Endothelial cell of umbilical vein (primary cell): ENCODE data around the gene BRICD5. TPM values are rescaled to one million over a fixed set of nuclear protein-coding genes. Genes with fewer than 3 reads are reported as not detected.

ENCODE experiments used
- BruUV-seq: library from RNA; stranded (reverse); fragments of 400-500 nt; replicated peaks from 2 replicates; lab custom pipeline; 2021; lab: Mats Ljungman, UMichigan
- CTCF ChIA-PET: fragments of 300-600, 350-600 bp; sonication (Branson Sonifier 250); formaldehyde crosslinking; loops from one replicate; lab custom pipeline; 2021; ENCODE audit warnings: antibody characterized with exemption, inconsistent platforms; lab: Charles Lee
- POLR2A ChIA-PET: fragments of 300-600, 350-600 bp; sonication (Branson Sonifier 250); formaldehyde crosslinking; loops from one replicate; lab custom pipeline; 2021; ENCODE audit warnings: antibody characterized with exemption, inconsistent platforms; lab: Charles Lee
- DNase-seq: peaks from one replicate; pipeline ENCODE4 v3.0.0-alpha.2; 2011; ENCODE audit warnings: low read depth, low spot score
- FAIRE-seq: peaks from 2 replicates; lab custom pipeline; 2011; peaks lifted over from hg19 to GRCh38; lab: Jason Lieb, UNC
- H2AFZ ChIP-seq: 2 replicates; pipeline ENCODE4 v1.6.0; 2012; ENCODE audit warnings: low read depth, low read length, control low read depth, inconsistent platforms
- H3K27ac ChIP-seq: 2 replicates; pipeline ENCODE4 v1.5.1; 2011; ENCODE audit warnings: low read depth, mild to moderate bottlenecking, control low read depth, low read length, moderate library complexity; ENCODE audit not compliant: insufficient read depth
- H3K27me3 ChIP-seq, 2 experiments: 2 replicates each; pipeline versions ENCODE4 v1.6.0 to v1.6.1; 2011; ENCODE audit warnings: low read length in 2 of 2, mixed read lengths in 1 of 2; ENCODE audit not compliant: control insufficient read depth in 2 of 2, insufficient read depth in 2 of 2
- H3K36me3 ChIP-seq, 2 experiments: 2 replicates in 1 of 2; 3 replicates in 1 of 2; pipeline ENCODE4 v1.5.1; 2011; ENCODE audit warnings: low read length in 2 of 2, mild to moderate bottlenecking in 1 of 2, moderate library complexity in 1 of 2; ENCODE audit not compliant: control insufficient read depth in 2 of 2, insufficient read depth in 2 of 2; ENCODE audit errors: extremely low read depth in 1 of 2
- H3K4me1 ChIP-seq: 3 replicates; pipeline ENCODE4 v1.5.1; 2011; ENCODE audit warnings: mild to moderate bottlenecking, low read length; ENCODE audit not compliant: control insufficient read depth, insufficient read depth; ENCODE audit errors: extremely low read depth
- H3K4me2 ChIP-seq: 2 replicates; pipeline ENCODE4 v1.6.1; 2011; ENCODE audit warnings: low read length, control low read depth, mixed read lengths; ENCODE audit not compliant: insufficient read depth
- H3K4me3 ChIP-seq, 3 experiments: fragments of 200-600 bp in 1 of 3; sonication (generic), shearing (Covaris generic) in 1 of 3; replicated peaks in 1 of 3; 2 replicates each; pipeline ENCODE4 v1.5.1; 2011 to 2016; ENCODE audit warnings: control low read depth in 3 of 3, low read length in 3 of 3, mild to moderate bottlenecking in 2 of 3, inconsistent platforms in 1 of 3, low read depth in 1 of 3, moderate library complexity in 1 of 3; ENCODE audit not compliant: insufficient read depth in 1 of 3
- H3K79me2 ChIP-seq: 2 replicates; pipeline ENCODE4 v1.6.0; 2012; ENCODE audit warnings: low read length, inconsistent platforms; ENCODE audit not compliant: control insufficient read depth, insufficient read depth
- H3K9ac ChIP-seq: replicated peaks from 2 replicates; pipeline ENCODE3; 2011; ENCODE audit warnings: low read length, control low read depth; ENCODE audit not compliant: insufficient read depth; ENCODE audit errors: extremely low read depth
- H3K9me1 ChIP-seq: replicated peaks from 3 replicates; pipeline ENCODE4 v1.6.0; 2011; ENCODE audit warnings: mild to moderate bottlenecking, low read length; ENCODE audit not compliant: control insufficient read depth, insufficient read depth; ENCODE audit errors: extremely low read depth
- H3K9me3 ChIP-seq: replicated peaks from 2 replicates; pipeline ENCODE4 v1.5.1; 2012; ENCODE audit warnings: low read length, inconsistent platforms; ENCODE audit not compliant: control insufficient read depth, insufficient read depth
- H4K20me1 ChIP-seq: replicated peaks from 2 replicates; pipeline ENCODE3; 2011; ENCODE audit warnings: mild to moderate bottlenecking, low read length; ENCODE audit not compliant: control insufficient read depth, insufficient read depth; ENCODE audit errors: extremely low read depth
- EZH2 ChIP-seq: IDR thresholded peaks from 2 replicates; pipeline ENCODE4 v1.6.1; 2012; ENCODE audit warnings: borderline replicate concordance, low read depth, mild to moderate bottlenecking, moderate library complexity, low read length, inconsistent platforms; ENCODE audit not compliant: severe bottlenecking
- FOS ChIP-seq: IDR thresholded peaks from 2 replicates; pipeline ENCODE4 v1.6.1; 2011; ENCODE audit warnings: mild to moderate bottlenecking, low read length, moderate library complexity, borderline replicate concordance; ENCODE audit not compliant: insufficient read depth
- GATA2 ChIP-seq: IDR thresholded peaks from 2 replicates; pipeline ENCODE4 v1.7.0; 2011; ENCODE audit warnings: low read depth, mild to moderate bottlenecking, moderate library complexity, mixed read lengths, low read length; ENCODE audit not compliant: insufficient read length, insufficient read depth
- JUN ChIP-seq: IDR thresholded peaks from 2 replicates; pipeline ENCODE4 v1.6.1; 2011; ENCODE audit warnings: borderline replicate concordance, low read depth; ENCODE audit not compliant: insufficient read length, insufficient read depth
- MYC ChIP-seq: IDR thresholded peaks from one replicate; pipeline ENCODE4 v1.6.1; 2011; ENCODE audit warnings: mild to moderate bottlenecking, low read depth, low read length
- POLR2A ChIP-seq: IDR thresholded peaks from 2 replicates; pipeline ENCODE4 v1.6.1; 2012; ENCODE audit warnings: low read depth, mild to moderate bottlenecking, control low read depth, low read length
- POLR2AphosphoS5 ChIP-seq: IDR thresholded peaks from 2 replicates; pipeline ENCODE4 v1.6.1; 2012; ENCODE audit warnings: low read depth, mild to moderate bottlenecking, control low read depth, low read length, moderate library complexity; ENCODE audit not compliant: insufficient read depth
- dilution Hi-C: fragments of 300-500 bp; cut with MboI; formaldehyde crosslinking; loops from one replicate; pipeline ENCODE4 v1.15.0; 2019; ENCODE audit warnings: low sequenced_read_pairs; ENCODE audit not compliant: extremely low pct_ligation_motif_present
- intact Hi-C: fragments of 100-400 bp; cut with micrococcal nuclease; formaldehyde crosslinking; loops from one replicate; pipeline ENCODE4 v1.10.0; 2022
- polyA plus RNA-seq, 4 experiments: library from polyadenylated mRNA; depleted of rRNA in 3 of 4; stranded (reverse) in 3 of 4; unstranded in 1 of 4; fragments of >200 nt; gene quantifications; 2 replicates each; pipeline versions ENCODE4 v1.2.1 to v1.2.3, GENCODE V29; 2011 to 2012; ENCODE audit warnings: missing spikeins in 1 of 4
- total RNA-seq: library from RNA; stranded (reverse); gene quantifications from 2 replicates; pipeline ENCODE4 v1.2.3, GENCODE V29; 2021
- TF ChIP-seq, protein P1 (sequence below): IDR thresholded peaks from 2 replicates; pipeline ENCODE4 v1.6.1; 2011; ENCODE audit not compliant: insufficient read depth, insufficient read length
- TF ChIP-seq, protein P2 (sequence below), 2 donors: IDR thresholded peaks; 1 replicate in 1 of 2; 2 replicates in 1 of 2; pipeline ENCODE4 v1.5.1; 2011; ENCODE audit warnings: low read length in 2 of 2, mild to moderate bottlenecking in 2 of 2, moderate library complexity in 2 of 2, control low read depth in 1 of 2, inconsistent platforms in 1 of 2, low read depth in 1 of 2; ENCODE audit not compliant: insufficient read depth in 1 of 2; ENCODE audit errors: extremely low read depth in 1 of 2

BRICD5 gene
- total and polyA plus RNA-seq, 2 donors (not counting 3 experiments of a cell fraction or from before 2014, with no cell fraction given), result 5.6 to 8.4 TPM

DNA sequence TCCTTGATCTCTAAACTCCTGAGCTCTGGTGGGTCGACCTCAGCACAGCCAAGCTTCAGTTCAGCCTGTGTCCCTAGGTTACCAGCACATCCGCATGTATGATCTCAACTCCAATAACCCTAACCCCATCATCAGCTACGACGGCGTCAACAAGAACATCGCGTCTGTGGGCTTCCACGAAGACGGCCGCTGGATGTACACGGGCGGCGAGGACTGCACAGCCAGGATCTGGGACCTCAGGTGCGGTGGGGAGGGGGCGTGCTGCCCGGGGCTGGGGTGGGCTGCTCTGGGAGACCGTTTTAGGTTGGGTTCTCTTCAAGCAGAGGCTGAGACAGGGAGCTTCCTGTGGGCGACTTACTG is 4.3 kb downstream of the BRICD5 start:
- Histone ChIP-seq H3K27me3 (no peaks in the 10 kb centered on the region), H3K79me2 (peaks cover 7% of the 10 kb centered on the region), H3K4me1 (peaks cover 10% of the 10 kb centered on the region), H4K20me1 (no peaks in the 10 kb centered on the region), H3K9me3 (no peaks in the 10 kb centered on the region), H2AFZ (no peak overlapping the region), H3K27ac (no peak overlapping the region), H3K9me1 (no peaks in the 10 kb centered on the region), H3K4me3 (peak overlapping the region in 1 of 3 experiments; percentile 91), H3K9ac (no peak overlapping the region), H3K4me2 (peak overlapping the region; percentile 72), H3K36me3 (peaks cover 0 to 22% of the 10 kb centered on the region in 2 experiments)
- ChIA-PET CTCF (interaction anchor here (1.0 kb wide), 1 partner anchor 50 kb away, joined by 3 read pairs; no protein-coding TSS in a partner anchor), POLR2A (no interaction called here)
- intact Hi-C loops, result no loop called here
- no TSS peak for BruUV-seq
- FAIRE-seq, result no peak
- TF ChIP-seq EZH2, result no peak
- TF ChIP-seq FOS, result no peak
- TF ChIP-seq POLR2AphosphoS5, result no peak
- TF ChIP-seq, protein P1, sequence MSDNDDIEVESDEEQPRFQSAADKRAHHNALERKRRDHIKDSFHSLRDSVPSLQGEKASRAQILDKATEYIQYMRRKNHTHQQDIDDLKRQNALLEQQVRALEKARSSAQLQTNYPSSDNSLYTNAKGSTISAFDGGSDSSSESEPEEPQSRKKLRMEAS, result no peak
- no peak for TF ChIP-seq JUN
- no peak for TF ChIP-seq POLR2A
- TF ChIP-seq GATA2, result no peak
- no peak for TF ChIP-seq MYC
- TF ChIP-seq, protein P2, sequence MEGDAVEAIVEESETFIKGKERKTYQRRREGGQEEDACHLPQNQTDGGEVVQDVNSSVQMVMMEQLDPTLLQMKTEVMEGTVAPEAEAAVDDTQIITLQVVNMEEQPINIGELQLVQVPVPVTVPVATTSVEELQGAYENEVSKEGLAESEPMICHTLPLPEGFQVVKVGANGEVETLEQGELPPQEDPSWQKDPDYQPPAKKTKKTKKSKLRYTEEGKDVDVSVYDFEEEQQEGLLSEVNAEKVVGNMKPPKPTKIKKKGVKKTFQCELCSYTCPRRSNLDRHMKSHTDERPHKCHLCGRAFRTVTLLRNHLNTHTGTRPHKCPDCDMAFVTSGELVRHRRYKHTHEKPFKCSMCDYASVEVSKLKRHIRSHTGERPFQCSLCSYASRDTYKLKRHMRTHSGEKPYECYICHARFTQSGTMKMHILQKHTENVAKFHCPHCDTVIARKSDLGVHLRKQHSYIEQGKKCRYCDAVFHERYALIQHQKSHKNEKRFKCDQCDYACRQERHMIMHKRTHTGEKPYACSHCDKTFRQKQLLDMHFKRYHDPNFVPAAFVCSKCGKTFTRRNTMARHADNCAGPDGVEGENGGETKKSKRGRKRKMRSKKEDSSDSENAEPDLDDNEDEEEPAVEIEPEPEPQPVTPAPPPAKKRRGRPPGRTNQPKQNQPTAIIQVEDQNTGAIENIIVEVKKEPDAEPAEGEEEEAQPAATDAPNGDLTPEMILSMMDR (IDR thresholded peaks at IDR 0.05; ENCODE audit: extremely low read depth in 1 of 2, insufficient read depth in 1 of 2, low read depth in 1 of 2, low read length in 2 of 2), result no peak
- no peak for DNase-seq
- dilution Hi-C loops, result no loop called here
